ENCODE data around the gene HK3. TPM values are rescaled to one million over a fixed set of nuclear protein-coding genes. Genes with fewer than 3 reads are reported as not detected.

HK3 gene
- total RNA-seq, 1 donor from 2014 or later = 10.6 TPM

DNA sequence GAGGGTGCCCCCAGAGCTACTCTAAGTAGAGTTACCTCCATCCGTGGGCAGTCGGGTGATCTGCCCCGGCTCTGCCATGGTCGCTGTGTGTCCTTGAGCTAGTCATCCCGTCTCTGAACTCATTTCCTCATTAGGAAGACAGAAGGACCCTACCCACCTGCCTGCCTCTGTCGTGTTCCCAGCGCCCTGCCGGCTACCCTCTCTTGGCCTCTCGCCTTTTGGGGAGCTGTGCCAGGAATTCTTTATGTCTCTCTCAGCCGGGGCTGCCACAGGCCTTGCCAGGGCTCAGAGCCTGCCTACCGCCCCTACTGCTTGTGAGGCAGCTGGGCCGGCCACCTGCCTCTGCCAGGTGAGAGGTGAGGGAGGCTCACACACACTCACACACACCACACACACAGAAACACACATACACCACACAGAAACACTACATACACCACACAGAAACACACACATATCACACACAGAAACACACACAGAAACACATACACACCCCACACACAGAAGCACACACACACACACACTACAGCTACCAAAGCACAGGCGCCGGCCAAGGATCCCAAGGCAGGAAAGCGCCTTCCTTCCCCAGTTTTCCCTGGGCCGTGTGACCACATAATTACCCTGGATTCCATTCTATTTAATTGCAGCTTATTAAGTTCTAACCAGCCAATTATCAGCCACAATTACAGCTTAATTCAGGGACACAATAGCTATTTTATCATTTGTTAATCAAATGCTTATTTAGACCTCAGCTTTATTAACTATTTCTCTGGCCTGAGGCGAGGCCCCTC is 47.1 kb downstream of the HK3 start:
- no peak for ATAC-seq
- DNase-seq (ENCODE audit: low spot score) = no peak

GRCh38 chr5:176851380-176851779 is 47.8 kb downstream of the HK3 start:
- ATAC-seq (no peak), DNase-seq (ENCODE audit: low spot score) (no peak)

DNA sequence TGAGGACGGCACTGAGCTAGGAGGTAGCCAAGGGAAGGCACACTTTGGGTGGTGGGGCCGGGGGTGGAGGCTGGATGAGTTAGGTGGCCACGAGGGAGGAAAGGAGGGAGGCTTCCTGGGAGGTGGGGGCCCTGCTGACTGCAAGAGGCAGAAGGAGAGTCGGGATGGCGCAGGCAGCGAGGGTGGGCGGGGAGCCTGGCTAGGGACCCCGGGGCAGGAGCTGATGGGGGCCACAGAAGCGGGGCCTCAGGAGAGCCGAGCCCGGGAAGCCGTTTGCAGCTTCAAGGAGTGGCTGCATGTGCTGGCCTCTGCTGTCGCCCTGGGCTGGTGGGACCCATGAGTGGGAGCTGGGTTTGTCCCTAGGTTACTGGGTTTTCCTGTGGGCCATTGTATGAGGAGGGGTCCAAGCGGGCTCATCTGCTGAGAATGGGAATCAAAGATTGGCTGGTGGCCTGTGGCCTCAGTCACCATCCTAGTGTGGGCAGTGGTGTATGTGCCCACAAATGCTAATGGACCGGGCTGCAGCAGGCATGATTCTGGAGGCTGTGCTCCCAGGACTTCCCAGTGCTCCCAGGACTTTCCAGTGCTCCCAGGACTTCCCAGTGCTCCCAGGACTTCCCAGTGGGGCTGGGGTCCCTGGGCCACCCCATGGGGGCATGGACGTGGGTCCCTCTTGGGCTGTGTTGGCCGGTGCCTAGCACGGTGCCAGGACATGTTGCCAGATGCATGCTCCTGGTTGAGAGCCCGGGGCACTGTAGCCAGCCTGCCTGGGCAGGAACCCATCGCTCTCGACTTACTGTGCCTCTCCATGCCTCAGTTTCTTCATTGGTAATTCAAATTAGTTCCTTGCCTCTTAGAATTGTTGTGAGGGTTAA is 48.5 kb downstream of the HK3 start:
- ATAC-seq (no peak), DNase-seq (ENCODE audit: low spot score) (no peak)

- DNase-seq (ENCODE audit: low spot score) (no peak), ATAC-seq (no peak)
Measured at GRCh38 chr5:176849611-176850227, 49.4 kb downstream of the HK3 start.

GRCh38 chr5:176848651-176849050 is 50.5 kb downstream of the HK3 start:
- no peak for DNase-seq (ENCODE audit: low spot score)
- ATAC-seq = no peak

GRCh38 chr5:176847726-176848290 is 51.3 kb downstream of the HK3 start:
- ATAC-seq = no peak
- DNase-seq (ENCODE audit: low spot score) = no peak

- ATAC-seq (no peak), DNase-seq (ENCODE audit: low spot score) (no peak)
Measured at GRCh38 chr5:176847148-176847547, 52.0 kb downstream of the HK3 start.

DNA sequence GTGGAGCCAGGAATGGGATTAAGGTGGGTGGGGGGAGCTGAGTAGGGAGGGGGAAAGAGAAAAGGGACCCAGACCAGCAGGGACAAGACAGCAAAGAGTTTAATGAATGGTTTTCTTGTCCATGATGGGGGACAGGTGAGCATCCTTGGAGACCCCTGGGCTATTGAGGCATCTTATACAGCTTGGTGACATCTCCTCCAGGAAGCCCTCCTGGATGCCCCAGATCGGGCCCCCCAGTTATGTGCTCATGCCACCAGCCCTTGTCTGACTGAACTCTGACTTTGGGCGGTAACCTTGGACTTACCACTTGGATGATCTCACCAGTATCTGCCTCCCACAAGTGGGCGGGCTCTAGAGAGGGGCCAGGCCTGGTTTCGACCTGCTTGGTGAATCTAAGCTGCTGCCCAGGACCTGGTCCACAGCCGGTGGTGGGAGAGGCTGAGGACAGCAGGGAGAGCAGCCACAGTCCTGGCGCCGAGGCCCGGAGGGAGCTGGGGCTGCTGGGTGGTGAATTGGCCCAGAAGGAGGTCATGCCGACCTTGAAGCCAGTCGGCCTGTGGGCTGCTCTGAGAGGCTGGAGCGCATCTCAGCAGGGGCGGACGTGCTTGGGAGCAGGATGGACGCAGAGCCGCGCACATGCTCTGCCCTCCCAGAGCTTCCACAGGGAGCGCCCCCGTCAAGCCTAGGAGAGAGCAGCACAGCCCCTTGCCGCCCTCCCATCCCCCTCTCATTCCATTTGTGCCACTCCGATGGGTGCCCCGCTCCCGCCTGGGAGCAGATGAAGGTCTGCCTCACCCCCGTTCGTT is 52.6 kb downstream of the HK3 start:
- DNase-seq (ENCODE audit: low spot score) = no peak
- ATAC-seq = peak; percentile 54

DNA sequence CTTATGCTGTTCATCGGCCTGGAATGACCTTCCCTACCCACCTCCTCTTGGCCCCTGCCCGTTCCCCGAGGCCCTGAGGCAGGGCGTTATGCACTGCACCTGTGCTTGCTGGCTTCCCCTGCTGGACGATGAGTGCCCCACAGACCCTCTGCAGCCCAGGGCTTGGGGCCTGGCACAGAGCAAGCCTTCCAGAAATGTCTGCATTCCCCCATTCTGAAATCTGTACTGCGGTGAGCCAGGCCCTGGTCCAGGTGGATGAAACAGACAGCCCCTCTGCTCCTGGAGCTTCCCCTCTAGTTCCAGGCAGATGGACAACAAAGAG is 53.8 kb downstream of the HK3 start:
- no peak for ATAC-seq
- DNase-seq (ENCODE audit: low spot score) = no peak

DNA sequence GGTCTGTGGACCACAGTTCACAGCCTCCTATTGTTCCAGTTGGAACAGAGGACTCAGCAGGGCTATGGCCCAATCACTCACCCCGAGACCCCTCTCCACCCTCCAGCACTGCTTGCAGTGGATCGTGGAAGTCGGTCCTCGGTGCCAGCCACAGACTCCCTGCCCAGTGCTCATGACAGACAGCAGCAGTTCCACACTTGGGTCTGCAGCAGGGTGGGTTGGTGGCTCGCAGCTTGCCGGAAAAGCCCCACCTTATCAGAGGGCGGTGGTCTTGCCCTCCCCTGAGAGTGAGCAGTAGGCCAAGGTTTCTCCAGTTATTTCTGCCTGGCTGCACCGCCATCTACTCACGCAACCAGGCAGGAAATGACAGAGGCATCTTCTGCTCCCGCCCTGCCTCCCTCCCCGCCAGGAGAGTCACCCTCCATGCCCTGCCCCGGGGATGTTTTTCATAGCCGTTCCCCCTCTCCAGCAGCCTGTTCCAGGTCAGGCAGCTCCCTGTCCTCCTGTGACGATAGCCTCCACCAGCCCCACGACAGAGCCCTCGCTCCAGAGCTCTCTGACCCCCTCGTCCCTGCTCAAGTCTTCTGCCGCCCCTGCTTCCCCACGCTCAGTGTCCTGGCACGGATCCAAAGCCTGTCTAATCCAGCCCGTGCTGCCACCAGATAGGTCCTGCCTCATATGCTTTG is 54.3 kb downstream of the HK3 start:
- DNase-seq (ENCODE audit: low spot score) = no peak
- no peak for ATAC-seq

GRCh38 chr5:176844281-176844680 is 54.9 kb downstream of the HK3 start:
- ATAC-seq (no peak), DNase-seq (ENCODE audit: low spot score) (no peak)

- no peak for DNase-seq (ENCODE audit: low spot score)
- ATAC-seq = no peak
Measured at GRCh38 chr5:176843673-176844072, 55.5 kb downstream of the HK3 start.

DNA sequence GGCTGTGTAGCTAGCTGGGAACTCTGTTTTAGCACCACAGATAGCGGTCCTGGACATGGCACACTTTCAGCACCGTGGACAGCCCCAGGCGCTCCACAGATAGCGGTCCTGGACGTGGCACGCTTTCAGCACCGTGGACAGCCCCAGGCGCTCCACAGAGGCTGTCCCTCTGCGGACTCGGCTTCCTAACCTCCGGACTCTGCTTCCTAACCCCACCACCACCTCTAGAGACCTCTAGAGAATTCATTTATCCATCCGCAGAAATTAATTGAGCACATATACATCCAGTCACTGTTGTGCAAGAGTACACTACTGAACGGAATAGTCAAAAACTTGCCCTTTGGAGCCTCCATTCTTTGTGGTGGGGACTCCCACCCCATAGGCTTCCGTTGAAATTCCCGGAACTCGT is 61.4 kb downstream of the HK3 start:
- peak; percentile 98 for ATAC-seq

GRCh38 chr5:176836811-176837706 is 62.1 kb downstream of the HK3 start:
- no peak for DNase-seq (ENCODE audit: low spot score)
- no peak for ATAC-seq

More for the DNA sequence above, 61.4 kb downstream of the HK3 start:
- DNase-seq (ENCODE audit: low spot score) = peak; percentile 79

DNA sequence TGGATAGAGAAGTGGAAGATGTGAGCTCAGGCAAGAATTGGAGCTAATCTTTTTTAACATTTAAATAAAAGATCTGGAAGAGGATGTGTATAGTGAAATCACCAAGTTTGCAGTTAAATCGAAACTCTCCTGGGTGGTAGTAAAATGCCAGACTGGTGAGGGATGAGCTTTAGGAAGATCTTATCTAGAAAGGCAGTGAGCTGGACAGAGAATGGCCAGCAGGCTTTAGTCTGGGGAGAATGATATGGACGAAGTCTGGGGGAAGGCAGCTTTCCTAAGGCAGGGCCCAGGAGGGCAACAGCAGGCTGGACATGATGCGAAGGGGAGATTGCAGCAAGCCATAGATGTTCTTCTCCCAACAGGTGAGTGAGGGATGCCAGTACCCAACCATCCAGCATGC is 63.2 kb downstream of the HK3 start:
- ATAC-seq = no peak
- no peak for DNase-seq (ENCODE audit: low spot score)

GRCh38 chr5:176833286-176833685 is 65.9 kb downstream of the HK3 start:
- no peak for ATAC-seq
- no peak for DNase-seq (ENCODE audit: low spot score)

DNA sequence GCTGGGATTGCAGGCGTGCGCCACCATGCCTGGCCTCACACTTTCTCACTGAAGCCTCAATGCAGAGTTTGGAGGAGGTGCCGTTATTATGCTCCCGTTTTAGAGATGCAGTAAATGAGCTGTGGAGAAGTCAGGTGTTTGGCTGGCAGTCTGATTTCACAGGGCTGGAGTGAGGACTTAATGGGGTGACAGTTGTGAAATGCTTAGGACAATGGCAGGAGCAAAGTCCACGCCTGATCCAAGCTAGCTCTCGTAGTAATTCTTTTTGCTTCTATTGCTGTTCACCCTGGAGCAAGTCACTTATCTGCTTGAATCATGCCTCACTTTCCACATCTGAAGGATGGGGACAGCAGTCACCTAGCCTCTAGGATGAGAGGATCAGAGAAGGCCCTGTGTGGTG is 67.0 kb downstream of the HK3 start:
- DNase-seq (ENCODE audit: low spot score) (no peak), ATAC-seq (no peak)

DNA sequence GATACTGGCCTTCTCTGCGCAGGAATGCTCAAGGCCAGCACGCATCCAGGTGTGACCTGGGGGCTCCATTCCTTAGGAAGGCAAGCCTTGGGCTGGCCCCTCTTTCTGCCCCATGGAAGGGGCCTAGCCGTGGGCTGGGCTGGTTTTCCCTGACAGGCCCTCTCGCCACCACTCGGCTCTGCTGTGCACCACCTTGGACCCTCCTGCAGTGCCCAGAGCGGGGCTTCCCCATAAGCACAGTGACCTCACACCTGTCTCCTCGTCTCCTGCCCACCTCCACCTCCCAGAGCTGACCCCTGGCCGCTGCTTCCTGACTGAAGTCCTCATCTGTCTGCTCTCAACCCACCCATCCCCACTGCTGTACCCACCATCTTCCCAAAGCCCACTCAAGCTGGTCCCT is 67.7 kb downstream of the HK3 start:
- ATAC-seq = no peak
- no peak for DNase-seq (ENCODE audit: low spot score)

- no peak for DNase-seq (ENCODE audit: low spot score)
- ATAC-seq = no peak
Measured at GRCh38 chr5:176830995-176831423, 68.1 kb downstream of the HK3 start.

Measured in left lobe of liver (tissue), 2 donors.